Measurements from ENCODE around the gene VAPA. TPM values are rescaled to one million over a fixed set of nuclear protein-coding genes. Genes with fewer than 3 reads are reported as not detected.

The VAPA gene
- total and polyA plus RNA-seq, 2 donors (not counting 3 experiments of a cell fraction or from before 2014, with no cell fraction given): 105 to 163 TPM

- BruUV-seq (replicated peaks): no TSS peak
- DNase-seq (ENCODE audit: low read depth, low spot score) (peak; percentile 29), FAIRE-seq (no peak)
- Histone ChIP-seq H3K36me3 (ENCODE audit: control insufficient read depth in 2 of 2, extremely low read depth in 1 of 2, insufficient read depth in 2 of 2, low read length in 2 of 2) (no peaks in the 10 kb centered on the region), H3K9ac (replicated peaks; ENCODE audit: extremely low read depth, insufficient read depth, low read length) (no peak overlapping the region), H3K79me2 (ENCODE audit: control insufficient read depth, insufficient read depth, low read length) (no peaks in the 10 kb centered on the region), H2AFZ (ENCODE audit: low read depth, low read length) (no peak overlapping the region), H3K27ac (ENCODE audit: insufficient read depth, low read depth, low read length) (no peak overlapping the region), H3K9me3 (replicated peaks; ENCODE audit: control insufficient read depth, insufficient read depth, low read length) (no peaks in the 10 kb centered on the region), H4K20me1 (replicated peaks; ENCODE audit: control insufficient read depth, extremely low read depth, insufficient read depth, low read length) (no peaks in the 10 kb centered on the region), H3K4me1 (ENCODE audit: control insufficient read depth, extremely low read depth, insufficient read depth, low read length) (no peaks in the 10 kb centered on the region), H3K9me1 (replicated peaks; ENCODE audit: control insufficient read depth, extremely low read depth, insufficient read depth, low read length) (no peaks in the 10 kb centered on the region), H3K4me2 (ENCODE audit: insufficient read depth, low read length) (no peak overlapping the region), H3K27me3 (ENCODE audit: control insufficient read depth in 2 of 2, insufficient read depth in 2 of 2, low read length in 2 of 2) (peaks cover 4 to 9% of the 10 kb centered on the region in 2 experiments), H3K4me3 (replicated peaks in 1 of 3; ENCODE audit: insufficient read depth in 1 of 3, low read depth in 1 of 3, low read length in 3 of 3) (no peak overlapping the region)
- intact Hi-C loops (cut with micrococcal nuclease): loop anchor here (1.0 kb wide), 1 partner anchor 514 kb away; no protein-coding TSS in a partner anchor
- POLR2A ChIA-PET: no interaction called here
- dilution Hi-C loops (cut with MboI; ENCODE audit: extremely low pct_ligation_motif_present, low sequenced_read_pairs): no loop called here
- CTCF ChIA-PET: interaction anchor here (0.7 to 1.9 kb wide), 15 partner anchors 9 to 1148 kb away, joined by 3 to 34 read pairs (median 3); partner anchors contain the start of gene NAPG
- TF ChIP-seq CTCF (IDR thresholded peaks at IDR 0.05; ENCODE audit: extremely low read depth in 1 of 2, insufficient read depth in 1 of 2, low read depth in 1 of 2, low read length in 2 of 2) (peak in 1 of 2 donors; percentile 16), JUN (IDR thresholded peaks at IDR 0.05; ENCODE audit: borderline replicate concordance, insufficient read depth, insufficient read length, low read depth) (no peak)
Measured at GRCh38 chr18:10006311-10006893, 92.6 kb downstream of the VAPA start.

- H3K4me3 ChIP-seq (replicated peaks in 1 of 3; ENCODE audit: insufficient read depth in 1 of 3, low read depth in 1 of 3, low read length in 3 of 3): no peak overlapping the region
- H3K79me2 ChIP-seq (ENCODE audit: control insufficient read depth, insufficient read depth, low read length): no peaks in the 10 kb centered on the region
- no peak overlapping the region for H3K4me2 ChIP-seq (ENCODE audit: insufficient read depth, low read length)
- TF ChIP-seq POLR2A (IDR thresholded peaks at IDR 0.05; ENCODE audit: low read depth, low read length) (no peak), MAX (IDR thresholded peaks at IDR 0.05; ENCODE audit: insufficient read depth, insufficient read length) (no peak), EZH2 (IDR thresholded peaks at IDR 0.05; ENCODE audit: borderline replicate concordance, low read depth, low read length, severe bottlenecking) (no peak), GATA2 (IDR thresholded peaks at IDR 0.05; ENCODE audit: insufficient read depth, insufficient read length, low read depth, low read length) (no peak), MYC (IDR thresholded peaks at IDR 0.05; ENCODE audit: low read depth, low read length) (no peak), CTCF (IDR thresholded peaks at IDR 0.05; ENCODE audit: extremely low read depth in 1 of 2, insufficient read depth in 1 of 2, low read depth in 1 of 2, low read length in 2 of 2) (no peak), JUN (IDR thresholded peaks at IDR 0.05; ENCODE audit: borderline replicate concordance, insufficient read depth, insufficient read length, low read depth) (no peak), POLR2AphosphoS5 (IDR thresholded peaks at IDR 0.05; ENCODE audit: insufficient read depth, low read depth, low read length) (no peak), FOS (IDR thresholded peaks at IDR 0.05; ENCODE audit: borderline replicate concordance, insufficient read depth, low read length) (no peak)
- no TSS peak for BruUV-seq (replicated peaks)
- H3K9ac ChIP-seq (replicated peaks; ENCODE audit: extremely low read depth, insufficient read depth, low read length): no peak overlapping the region
- H3K27me3 ChIP-seq (ENCODE audit: control insufficient read depth in 2 of 2, insufficient read depth in 2 of 2, low read length in 2 of 2): peaks cover 1 to 6% of the 10 kb centered on the region in 2 experiments
- no peaks in the 10 kb centered on the region for H3K9me3 ChIP-seq (replicated peaks; ENCODE audit: control insufficient read depth, insufficient read depth, low read length)
- CTCF ChIA-PET: no interaction called here
- POLR2A ChIA-PET: no interaction called here
- H3K4me1 ChIP-seq (ENCODE audit: control insufficient read depth, extremely low read depth, insufficient read depth, low read length): no peaks in the 10 kb centered on the region
- no peak for DNase-seq (ENCODE audit: low read depth, low spot score)
- intact Hi-C loops (cut with micrococcal nuclease) (no loop called here), dilution Hi-C loops (cut with MboI; ENCODE audit: extremely low pct_ligation_motif_present, low sequenced_read_pairs) (no loop called here)
- H3K9me1 ChIP-seq (replicated peaks; ENCODE audit: control insufficient read depth, extremely low read depth, insufficient read depth, low read length): no peaks in the 10 kb centered on the region
- H4K20me1 ChIP-seq (replicated peaks; ENCODE audit: control insufficient read depth, extremely low read depth, insufficient read depth, low read length): no peaks in the 10 kb centered on the region
- FAIRE-seq: no peak
- H3K27ac ChIP-seq (ENCODE audit: insufficient read depth, low read depth, low read length): no peak overlapping the region
- H3K36me3 ChIP-seq (ENCODE audit: control insufficient read depth in 2 of 2, extremely low read depth in 1 of 2, insufficient read depth in 2 of 2, low read length in 2 of 2): no peaks in the 10 kb centered on the region
- H2AFZ ChIP-seq (ENCODE audit: low read depth, low read length): no peak overlapping the region
Measured at GRCh38 chr18:10008006-10008647, 94.3 kb downstream of the VAPA start.
